HepG2 (cell line): ENCODE results near the gene SLC29A1. TPM values are rescaled to one million over a fixed set of nuclear protein-coding genes. Genes with fewer than 3 reads are reported as not detected.

Experiments
- EHMT2 ChIP-seq: fragments of 200-600 bp; sonication (generic); IDR thresholded peaks from 2 replicates; pipeline ENCODE4 v1.7.0; 2017; ENCODE audit warnings: antibody characterized with exemption, low read depth, low read length, borderline replicate concordance
- ELK4 ChIP-seq: sonication (generic); formaldehyde crosslinking; IDR thresholded peaks from 2 replicates; pipeline ENCODE4 v1.9.0; 2021; ENCODE audit warnings: missing genetic modification reagents, borderline replicate concordance
- GTF3A ChIP-seq: sonication (generic); formaldehyde crosslinking; conservative IDR thresholded peaks from 2 replicates; pipeline ENCODE4 v1.4.0; 2020; ENCODE audit warnings: mild to moderate bottlenecking, missing genetic modification reagents
- HNRNPUL1 ChIP-seq: fragments of 200-400 bp; formaldehyde crosslinking; IDR thresholded peaks from 2 replicates; pipeline ENCODE4 v1.6.1; 2017; ENCODE audit warnings: low read depth, mild to moderate bottlenecking, low read length, moderate library complexity
- KAT2B ChIP-seq: fragments of 150-350 bp; IDR thresholded peaks from 2 replicates; pipeline ENCODE4 v1.6.1; 2014; ENCODE audit warnings: low read depth, low read length, borderline replicate concordance
- KMT2A ChIP-seq: sonication (generic); formaldehyde crosslinking; IDR thresholded peaks from 2 replicates; pipeline ENCODE4 v1.4.0; 2020; ENCODE audit warnings: missing genetic modification reagents
- MED1 ChIP-seq: sonication (generic); formaldehyde crosslinking; IDR thresholded peaks from 2 replicates; pipeline ENCODE4 v1.4.0; 2020; ENCODE audit warnings: missing genetic modification reagents
- PCBP1 ChIP-seq: fragments of 200-400 bp; formaldehyde crosslinking; IDR thresholded peaks from 2 replicates; pipeline ENCODE4 v1.6.1; 2017; ENCODE audit warnings: mild to moderate bottlenecking, low read depth, low read length, borderline replicate concordance
- TCF7 ChIP-seq: sonication (generic); IDR thresholded peaks from 2 replicates; pipeline ENCODE4 v1.6.1; 2016; ENCODE audit warnings: antibody characterized with exemption, low read depth
- TFDP1 ChIP-seq: IDR thresholded peaks from 2 replicates; pipeline ENCODE4 v1.6.1; 2016; ENCODE audit warnings: missing compliant biosample characterization, missing genetic modification reagents, borderline replicate concordance
- TRAFD1 ChIP-seq: sonication (generic); formaldehyde crosslinking; IDR thresholded peaks from 2 replicates; pipeline ENCODE4 v1.5.1; 2020; ENCODE audit warnings: missing genetic modification reagents, mild to moderate bottlenecking, borderline replicate concordance
- ZNF329 ChIP-seq: sonication (generic); formaldehyde crosslinking; IDR thresholded peaks from 2 replicates; pipeline ENCODE4 v1.9.0; 2021; ENCODE audit warnings: low read depth, mild to moderate bottlenecking, missing genetic modification reagents
- ZNF510 ChIP-seq: sonication (generic); formaldehyde crosslinking; IDR thresholded peaks from 2 replicates; pipeline ENCODE4 v1.4.0; 2020; ENCODE audit warnings: low read depth, mild to moderate bottlenecking, missing genetic modification reagents
- ZNF605 ChIP-seq: sonication (generic); formaldehyde crosslinking; IDR thresholded peaks from 2 replicates; pipeline ENCODE4 v1.8.0; 2022; ENCODE audit warnings: mild to moderate bottlenecking, missing genetic modification reagents
- ZNF687 ChIP-seq: sonication (generic); formaldehyde crosslinking; IDR thresholded peaks from 2 replicates; pipeline ENCODE4 v1.5.1; 2020; ENCODE audit warnings: mild to moderate bottlenecking, missing genetic modification reagents, moderate library complexity
- ZNF703 ChIP-seq: sonication (generic); formaldehyde crosslinking; IDR thresholded peaks from 2 replicates; pipeline ENCODE4 v1.5.1; 2020; ENCODE audit warnings: missing genetic modification reagents, mild to moderate bottlenecking, moderate library complexity, borderline replicate concordance
- ZNF83 ChIP-seq: sonication (generic); formaldehyde crosslinking; IDR thresholded peaks from 2 replicates; pipeline ENCODE4 v1.4.0; 2020; ENCODE audit warnings: missing genetic modification reagents, mild to moderate bottlenecking, borderline replicate concordance
- polyA plus RNA-seq, 8 experiments: library from polyadenylated mRNA; depleted of rRNA in 3 of 8; stranded (reverse) in 7 of 8; unstranded in 1 of 8; fragments of >200 nt; fragmentation: Illumina TruSeq in 4 of 8; extraction: Trizol in 4 of 8; gene quantifications; 2 replicates each; pipeline versions ENCODE4 v1.2.1 to v1.2.3, GENCODE V29; 2011 to 2016; ENCODE audit warnings: low read depth in 4 of 8, missing spikeins in 1 of 8, mixed read lengths in 1 of 8; ENCODE audit not compliant: insufficient read depth in 1 of 8
- total RNA-seq, 5 experiments: library from RNA; depleted of rRNA; stranded (reverse); fragments of >200 nt; fragmentation: Illumina TruSeq; extraction: Trizol; gene quantifications; 2 replicates each; pipeline ENCODE4 v1.2.3, GENCODE V29; 2016; ENCODE audit warnings: low read depth in 1 of 5

SLC29A1 gene
- total and polyA plus RNA-seq, 2 of the 13 experiments (the other 11 are each of a cell fraction or from before 2014, with no cell fraction given), result 43.2 to 106 TPM

- TF ChIP-seq ZNF687 (CRISPR knock-in tag), result peak; percentile 96
- TF ChIP-seq TRAFD1 (CRISPR knock-in tag), result no peak
- TF ChIP-seq ZNF605 (CRISPR knock-in tag), result peak; percentile 70; the same call in 1 of the 2 replicates
- peak; percentile 41; the same call in 1 of the 2 replicates for TF ChIP-seq ZNF703 (CRISPR knock-in tag)
- peak; percentile 90; the same call in 1 of the 2 replicates for TF ChIP-seq ZNF83 (CRISPR knock-in tag)
- 0 out of 2 replicates have a peak, but pooled peaks have one; percentile 53 for TF ChIP-seq ZNF329 (CRISPR knock-in tag)
- TF ChIP-seq TCF7, result no peak
- TF ChIP-seq PCBP1, result no peak
- TF ChIP-seq MED1, result peak; percentile 69
- TF ChIP-seq KMT2A (CRISPR knock-in tag), result peak; percentile 26; the same call in 1 of the 2 replicates
- 0 out of 2 replicates have a peak, but pooled peaks have one; percentile 59 for TF ChIP-seq GTF3A (CRISPR knock-in tag)
- TF ChIP-seq ELK4, result no peak
- no peak for TF ChIP-seq HNRNPUL1
- no peak for TF ChIP-seq KAT2B
- TF ChIP-seq ZNF510, result 0 out of 2 replicates have a peak, but pooled peaks have one; percentile 53
- peak; percentile 78; the same call in 1 of the 2 replicates for TF ChIP-seq TFDP1 (CRISPR knock-in tag)
- no peak for TF ChIP-seq EHMT2
These were observed 4.2 kb upstream of the SLC29A1 start (continued) for GRCh38 chr6:44219053-44219814.
